ENCODE results near the gene PTPRE.

DNA sequence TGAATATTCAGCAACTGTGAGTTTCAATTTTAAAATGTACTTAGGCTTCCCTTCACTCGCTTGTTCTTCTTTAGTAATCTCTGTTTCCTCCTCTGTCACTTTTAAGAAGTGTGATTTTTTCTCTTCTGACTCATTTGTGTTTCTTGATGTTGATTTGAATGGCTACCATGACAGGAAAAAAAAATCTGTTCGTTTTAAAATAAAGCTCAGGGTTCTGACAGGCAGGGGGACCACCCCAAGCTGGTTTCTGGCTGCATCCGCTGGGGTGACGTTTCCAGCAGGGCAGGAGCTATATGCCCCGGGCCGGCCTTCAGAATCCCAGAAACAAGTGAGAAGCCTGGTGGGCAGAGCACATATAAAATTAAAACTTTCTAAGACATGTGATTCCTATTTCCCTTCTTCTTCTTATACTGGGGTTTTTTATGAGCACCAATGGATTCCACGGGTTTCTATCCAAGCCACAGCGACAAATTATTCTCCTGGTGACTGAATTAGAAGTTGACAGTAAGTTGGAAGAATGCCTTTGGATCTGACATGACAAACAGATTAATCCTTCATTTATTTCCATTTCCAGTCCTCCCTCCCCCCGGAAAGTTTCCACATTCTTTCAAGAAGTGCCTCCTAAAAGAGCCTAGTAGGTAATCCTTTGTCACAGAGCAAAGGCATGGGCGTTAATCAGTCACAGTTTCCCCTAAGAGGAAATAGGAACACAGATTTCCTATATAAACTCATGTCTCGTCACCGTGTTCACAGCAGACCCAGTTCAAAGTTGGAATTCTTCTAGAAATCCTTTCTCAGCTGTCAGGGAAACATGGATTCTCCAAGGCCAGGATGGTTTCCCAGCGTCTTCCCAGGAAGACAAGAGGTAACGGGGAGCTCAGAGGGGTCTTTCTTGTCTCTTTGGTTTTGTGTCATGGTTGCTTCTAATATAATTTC, 79.9 kb downstream of the PTPRE start:
- TF ChIP-seq ETV6 (CRISPR knock-in tag; IDR thresholded peaks at IDR 0.05) (no peak), CREB1 (CRISPR knock-in tag; IDR thresholded peaks at IDR 0.05) (no peak), JUN (CRISPR knock-in tag; IDR thresholded peaks at IDR 0.05) (no peak), FOXJ3 (CRISPR knock-in tag; IDR thresholded peaks at IDR 0.05; ENCODE audit: borderline replicate concordance) (no peak)
- TF ChIP-seq, protein P1, sequence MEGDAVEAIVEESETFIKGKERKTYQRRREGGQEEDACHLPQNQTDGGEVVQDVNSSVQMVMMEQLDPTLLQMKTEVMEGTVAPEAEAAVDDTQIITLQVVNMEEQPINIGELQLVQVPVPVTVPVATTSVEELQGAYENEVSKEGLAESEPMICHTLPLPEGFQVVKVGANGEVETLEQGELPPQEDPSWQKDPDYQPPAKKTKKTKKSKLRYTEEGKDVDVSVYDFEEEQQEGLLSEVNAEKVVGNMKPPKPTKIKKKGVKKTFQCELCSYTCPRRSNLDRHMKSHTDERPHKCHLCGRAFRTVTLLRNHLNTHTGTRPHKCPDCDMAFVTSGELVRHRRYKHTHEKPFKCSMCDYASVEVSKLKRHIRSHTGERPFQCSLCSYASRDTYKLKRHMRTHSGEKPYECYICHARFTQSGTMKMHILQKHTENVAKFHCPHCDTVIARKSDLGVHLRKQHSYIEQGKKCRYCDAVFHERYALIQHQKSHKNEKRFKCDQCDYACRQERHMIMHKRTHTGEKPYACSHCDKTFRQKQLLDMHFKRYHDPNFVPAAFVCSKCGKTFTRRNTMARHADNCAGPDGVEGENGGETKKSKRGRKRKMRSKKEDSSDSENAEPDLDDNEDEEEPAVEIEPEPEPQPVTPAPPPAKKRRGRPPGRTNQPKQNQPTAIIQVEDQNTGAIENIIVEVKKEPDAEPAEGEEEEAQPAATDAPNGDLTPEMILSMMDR (IDR thresholded peaks at IDR 0.05), result no peak
